Nephron (organoid): ENCODE measurements around the gene SH3GLB2.

Experiments used
- H3K27ac Mint-ChIP-seq, 3 experiments: 2 replicates each; pipeline ENCODE4 v1.8.0; 2020; ENCODE audit warnings: mixed read lengths in 3 of 3, mild to moderate bottlenecking in 2 of 3, moderate library complexity in 1 of 3
- H3K27me3 Mint-ChIP-seq: 2 replicates; pipeline ENCODE4 v1.8.0; 2021; ENCODE audit warnings: low read depth, mild to moderate bottlenecking, moderate library complexity, mixed read lengths
- H3K36me3 Mint-ChIP-seq: 2 replicates; pipeline ENCODE4 v1.8.0; 2020; ENCODE audit warnings: low read depth, mixed read lengths
- H3K4me1 Mint-ChIP-seq: 2 replicates; pipeline ENCODE4 v1.8.0; 2020; ENCODE audit warnings: mixed read lengths
- H3K4me3 Mint-ChIP-seq, 3 experiments: 2 replicates each; pipeline ENCODE4 v1.8.0; 2020; ENCODE audit warnings: mild to moderate bottlenecking in 3 of 3, mixed read lengths in 3 of 3, moderate library complexity in 2 of 3
- H3K9me3 Mint-ChIP-seq: 2 replicates; pipeline ENCODE4 v1.8.0; 2020; ENCODE audit warnings: mixed read lengths
- CTCF ChIP-seq, 3 experiments: fragments of 200-600 bp; sonication (generic); IDR thresholded peaks; one replicate each; pipeline ENCODE4 v1.5.0; 2021; ENCODE audit warnings: antibody characterized with exemption in 3 of 3; ENCODE audit not compliant: unreplicated experiment in 3 of 3

Gene SH3GLB2

GRCh38 chr9:129027685-129028191 lies 393 bp downstream of the SH3GLB2 start:
- Mint-ChIP-seq H3K4me1 (peaks cover 40% of the 10 kb centered on the region), H3K27me3 (peaks cover 4% of the 10 kb centered on the region), H3K9me3 (no peaks in the 10 kb centered on the region), H3K27ac (peak overlapping the region; percentile 51 to 90 (median 72)), H3K4me3 (peak overlapping the region; percentile 83 to 90 (median 89)), H3K36me3 (no peaks in the 10 kb centered on the region)
- no peak for TF ChIP-seq CTCF (IDR thresholded peaks at IDR 0.05; ENCODE audit: unreplicated experiment in 3 of 3)

DNA sequence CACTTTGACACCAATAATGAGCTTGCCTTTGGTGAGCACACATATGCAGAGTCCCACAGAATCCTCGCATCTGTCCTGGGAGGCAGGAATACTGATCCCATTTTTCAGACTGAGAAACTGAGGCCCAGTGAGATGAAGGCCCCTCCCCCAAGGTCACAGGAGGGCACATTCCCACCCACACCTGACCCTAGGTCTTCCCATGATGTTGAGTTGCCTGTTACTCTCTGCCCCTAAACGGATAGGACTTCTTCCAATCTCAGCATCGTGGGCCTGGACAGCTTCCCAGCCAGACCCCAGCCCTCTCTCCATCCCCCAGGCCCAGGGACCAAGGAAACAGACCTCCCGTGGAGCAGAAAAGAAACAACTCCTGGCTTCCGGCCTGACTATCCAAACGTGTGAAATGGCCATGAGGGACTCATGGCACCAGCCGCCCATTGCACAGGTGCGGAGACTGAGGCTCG lies 877 bp downstream of the SH3GLB2 start:
- H3K27me3 Mint-ChIP-seq, result peaks cover 4% of the 10 kb centered on the region

DNA sequence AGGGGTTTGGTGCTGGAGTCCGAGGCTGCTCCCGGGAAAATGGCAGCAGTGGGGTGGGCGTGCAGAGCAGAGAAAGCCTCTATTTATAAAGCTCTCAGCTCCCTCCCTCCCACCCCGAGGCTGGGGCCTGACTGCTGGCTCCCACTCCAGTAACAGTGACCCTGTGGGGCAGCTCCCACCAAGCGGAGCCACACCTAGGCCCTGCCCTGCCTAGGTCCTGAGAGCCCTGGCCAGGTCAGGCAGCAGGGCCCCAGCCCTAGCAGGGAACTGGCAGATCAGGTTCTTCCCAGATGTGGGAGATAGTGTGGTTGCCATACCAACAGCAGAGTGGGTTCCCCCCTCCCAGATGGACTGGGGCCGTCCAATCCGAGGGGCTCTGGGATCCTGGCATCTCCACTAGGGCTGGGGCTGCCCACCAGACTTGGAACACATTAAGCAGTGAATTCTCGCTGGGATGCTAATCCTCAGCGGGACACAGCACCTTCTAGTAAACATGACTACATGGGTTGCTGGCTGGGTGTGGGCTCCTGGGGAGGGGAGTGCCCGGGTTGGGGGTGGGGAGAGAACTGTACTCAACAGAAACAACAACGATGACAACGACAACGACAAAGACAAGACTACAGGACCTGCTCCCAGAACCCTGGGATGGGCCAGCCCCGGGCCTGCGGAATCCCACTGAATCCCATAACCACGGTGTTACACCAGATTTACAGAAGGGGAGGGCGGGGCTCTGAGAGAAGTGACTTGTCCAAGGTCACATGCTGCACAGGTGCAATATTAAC lies 1.5 kb downstream of the SH3GLB2 start:
- Mint-ChIP-seq H3K27ac (peak overlapping the region; percentile 53 to 90 (median 60)), H3K27me3 (peaks cover 4% of the 10 kb centered on the region), H3K4me3 (peak overlapping the region; percentile 83 to 90 (median 89)), H3K9me3 (no peaks in the 10 kb centered on the region), H3K4me1 (peaks cover 50% of the 10 kb centered on the region), H3K36me3 (peaks cover 4% of the 10 kb centered on the region)
- no peak for TF ChIP-seq CTCF (IDR thresholded peaks at IDR 0.05; ENCODE audit: unreplicated experiment in 3 of 3)

More for the DNA sequence above, 877 bp downstream of the SH3GLB2 start:
- H3K27ac Mint-ChIP-seq, result peak overlapping the region; percentile 51 to 90 (median 72)
- TF ChIP-seq CTCF (IDR thresholded peaks at IDR 0.05; ENCODE audit: unreplicated experiment in 3 of 3), result no peak
- peak overlapping the region; percentile 83 to 90 (median 89) for H3K4me3 Mint-ChIP-seq
- no peaks in the 10 kb centered on the region for H3K36me3 Mint-ChIP-seq
- no peaks in the 10 kb centered on the region for H3K9me3 Mint-ChIP-seq
- peaks cover 45% of the 10 kb centered on the region for H3K4me1 Mint-ChIP-seq

DNA sequence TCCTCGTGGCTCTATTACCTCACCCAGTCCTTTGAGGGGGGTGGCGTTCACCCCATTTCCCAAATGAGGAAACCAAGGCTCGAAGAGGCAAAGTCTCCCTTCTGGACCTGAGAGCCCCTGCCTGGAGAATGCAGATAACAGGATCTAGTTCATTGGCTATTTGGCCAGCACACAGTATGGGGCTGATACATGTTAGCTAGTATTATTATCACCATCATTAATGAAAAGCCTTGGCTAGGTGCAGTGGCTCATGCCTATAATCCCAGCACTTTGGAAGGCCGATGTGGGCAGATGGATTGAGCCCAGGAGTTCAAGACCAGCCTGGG lies 4.3 kb downstream of the SH3GLB2 start:
- Mint-ChIP-seq H3K27me3 (peaks cover 4% of the 10 kb centered on the region), H3K4me3 (peak overlapping the region in 2 of 3 experiments; percentile 4 to 14), H3K36me3 (peaks cover 6% of the 10 kb centered on the region), H3K4me1 (peaks cover 47% of the 10 kb centered on the region), H3K9me3 (no peaks in the 10 kb centered on the region), H3K27ac (peak overlapping the region; percentile 27 to 89 (median 80))
- no peak for TF ChIP-seq CTCF (IDR thresholded peaks at IDR 0.05; ENCODE audit: unreplicated experiment in 3 of 3)

DNA sequence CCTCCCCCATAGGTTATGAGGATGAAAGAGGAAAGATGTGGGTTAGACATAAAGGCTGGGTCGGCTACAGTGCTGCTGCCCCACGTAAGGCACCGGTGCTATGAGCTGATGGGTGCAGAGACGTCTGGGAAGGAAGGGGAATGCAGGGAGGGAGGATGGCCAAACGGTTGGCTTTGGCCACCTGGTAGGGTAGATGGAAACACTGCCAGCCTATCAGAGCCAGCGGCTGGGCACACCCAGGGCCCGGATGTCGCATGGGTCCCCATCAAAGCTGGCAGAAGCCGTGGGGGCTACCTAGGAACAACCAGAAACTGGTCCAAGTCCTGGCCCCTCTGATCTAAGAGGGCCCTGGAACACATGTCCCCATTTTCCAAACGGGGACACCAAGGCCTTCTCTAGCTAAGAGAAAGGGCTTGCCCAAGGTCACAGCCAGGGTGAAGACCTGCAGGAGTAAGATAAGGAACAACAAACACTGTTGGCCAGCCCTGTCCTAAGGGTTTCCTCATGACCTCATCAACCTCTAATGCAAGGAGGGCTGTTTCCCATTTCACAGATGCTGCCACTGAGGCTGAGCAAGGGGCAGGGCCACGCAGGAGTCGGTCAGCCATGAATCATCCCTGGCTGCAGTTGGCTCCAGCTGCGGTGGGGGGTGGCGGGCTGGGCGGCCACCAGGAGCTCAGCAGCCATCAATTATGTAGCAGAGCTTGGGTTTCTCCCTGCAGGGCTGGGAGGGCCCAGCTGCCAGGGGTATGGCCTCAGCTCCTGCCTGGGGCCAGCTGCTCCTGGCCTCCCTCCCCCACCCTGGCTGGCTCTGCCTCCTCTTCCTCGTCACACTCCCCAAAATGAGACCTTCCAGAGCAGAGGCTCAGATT lies 4.9 kb downstream of the SH3GLB2 start:
- Mint-ChIP-seq H3K9me3 (no peaks in the 10 kb centered on the region), H3K36me3 (peaks cover 8% of the 10 kb centered on the region), H3K4me1 (peaks cover 47% of the 10 kb centered on the region), H3K27ac (peak overlapping the region; percentile 27 to 89 (median 80)), H3K4me3 (peak overlapping the region in 1 of 3 experiments; percentile 14), H3K27me3 (peaks cover 4% of the 10 kb centered on the region)
- TF ChIP-seq CTCF (IDR thresholded peaks at IDR 0.05; ENCODE audit: unreplicated experiment in 3 of 3), result no peak
